GM10266 (cell line): ENCODE measurements around the gene PCDHA9.
"Not testable (repeated sequence)": the region's sequence is repeated elsewhere in the genome, so short reads cannot be mapped to it uniquely, and the experiment has no call there.

Experiments used
- DNase-seq: peaks from one replicate; pipeline ENCODE4 v3.0.0; 2012; ENCODE audit errors: extremely low spot score
- TF ChIP-seq, protein P1 (sequence below): IDR thresholded peaks from 2 replicates; pipeline ENCODE4 v1.5.1; 2012; ENCODE audit warnings: mild to moderate bottlenecking, low read depth; ENCODE audit not compliant: control insufficient read depth, insufficient read depth; ENCODE audit errors: missing control alignments

The PCDHA9 gene

DNA sequence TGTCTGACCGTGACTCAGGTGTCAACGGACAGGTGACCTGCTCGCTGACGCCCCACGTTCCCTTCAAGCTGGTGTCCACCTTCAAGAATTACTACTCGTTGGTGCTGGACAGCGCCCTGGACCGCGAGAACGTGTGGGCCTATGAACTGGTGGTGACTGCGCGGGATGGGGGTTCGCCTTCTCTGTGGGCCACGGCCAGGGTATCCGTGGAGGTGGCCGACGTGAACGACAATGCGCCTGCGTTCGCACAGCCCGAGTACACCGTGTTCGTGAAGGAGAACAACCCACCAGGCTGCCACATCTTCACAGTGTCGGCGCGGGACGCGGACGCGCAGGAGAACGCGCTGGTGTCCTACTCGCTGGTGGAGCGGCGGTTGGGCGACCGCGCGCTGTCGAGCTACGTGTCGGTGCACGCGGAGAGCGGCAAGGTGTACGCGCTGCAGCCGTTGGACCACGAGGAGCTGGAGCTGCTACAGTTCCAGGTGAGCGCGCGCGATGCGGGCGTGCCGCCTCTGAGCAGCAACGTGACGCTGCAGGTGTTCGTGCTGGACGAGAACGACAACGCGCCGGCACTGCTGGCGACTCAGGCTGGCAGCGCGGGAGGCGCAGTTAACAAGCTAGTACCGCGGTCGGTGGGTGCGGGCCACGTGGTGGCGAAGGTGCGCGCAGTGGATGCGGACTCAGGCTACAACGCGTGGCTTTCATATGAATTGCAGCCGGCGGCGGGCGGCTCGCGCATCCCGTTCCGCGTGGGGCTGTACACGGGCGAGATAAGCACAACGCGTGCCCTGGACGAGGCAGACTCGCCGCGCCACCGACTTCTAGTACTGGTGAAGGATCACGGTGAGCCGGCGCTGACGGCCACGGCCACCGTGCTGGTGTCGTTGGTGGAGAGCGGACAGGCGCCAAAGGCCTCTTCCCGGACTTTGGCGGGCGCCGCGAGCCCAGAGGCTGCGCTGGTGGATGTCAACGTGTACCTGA lies 22.3 kb downstream of the PCDHA9 start:
- DNase-seq, result no peak
- TF ChIP-seq, protein P1, sequence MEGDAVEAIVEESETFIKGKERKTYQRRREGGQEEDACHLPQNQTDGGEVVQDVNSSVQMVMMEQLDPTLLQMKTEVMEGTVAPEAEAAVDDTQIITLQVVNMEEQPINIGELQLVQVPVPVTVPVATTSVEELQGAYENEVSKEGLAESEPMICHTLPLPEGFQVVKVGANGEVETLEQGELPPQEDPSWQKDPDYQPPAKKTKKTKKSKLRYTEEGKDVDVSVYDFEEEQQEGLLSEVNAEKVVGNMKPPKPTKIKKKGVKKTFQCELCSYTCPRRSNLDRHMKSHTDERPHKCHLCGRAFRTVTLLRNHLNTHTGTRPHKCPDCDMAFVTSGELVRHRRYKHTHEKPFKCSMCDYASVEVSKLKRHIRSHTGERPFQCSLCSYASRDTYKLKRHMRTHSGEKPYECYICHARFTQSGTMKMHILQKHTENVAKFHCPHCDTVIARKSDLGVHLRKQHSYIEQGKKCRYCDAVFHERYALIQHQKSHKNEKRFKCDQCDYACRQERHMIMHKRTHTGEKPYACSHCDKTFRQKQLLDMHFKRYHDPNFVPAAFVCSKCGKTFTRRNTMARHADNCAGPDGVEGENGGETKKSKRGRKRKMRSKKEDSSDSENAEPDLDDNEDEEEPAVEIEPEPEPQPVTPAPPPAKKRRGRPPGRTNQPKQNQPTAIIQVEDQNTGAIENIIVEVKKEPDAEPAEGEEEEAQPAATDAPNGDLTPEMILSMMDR, result no peak

DNA sequence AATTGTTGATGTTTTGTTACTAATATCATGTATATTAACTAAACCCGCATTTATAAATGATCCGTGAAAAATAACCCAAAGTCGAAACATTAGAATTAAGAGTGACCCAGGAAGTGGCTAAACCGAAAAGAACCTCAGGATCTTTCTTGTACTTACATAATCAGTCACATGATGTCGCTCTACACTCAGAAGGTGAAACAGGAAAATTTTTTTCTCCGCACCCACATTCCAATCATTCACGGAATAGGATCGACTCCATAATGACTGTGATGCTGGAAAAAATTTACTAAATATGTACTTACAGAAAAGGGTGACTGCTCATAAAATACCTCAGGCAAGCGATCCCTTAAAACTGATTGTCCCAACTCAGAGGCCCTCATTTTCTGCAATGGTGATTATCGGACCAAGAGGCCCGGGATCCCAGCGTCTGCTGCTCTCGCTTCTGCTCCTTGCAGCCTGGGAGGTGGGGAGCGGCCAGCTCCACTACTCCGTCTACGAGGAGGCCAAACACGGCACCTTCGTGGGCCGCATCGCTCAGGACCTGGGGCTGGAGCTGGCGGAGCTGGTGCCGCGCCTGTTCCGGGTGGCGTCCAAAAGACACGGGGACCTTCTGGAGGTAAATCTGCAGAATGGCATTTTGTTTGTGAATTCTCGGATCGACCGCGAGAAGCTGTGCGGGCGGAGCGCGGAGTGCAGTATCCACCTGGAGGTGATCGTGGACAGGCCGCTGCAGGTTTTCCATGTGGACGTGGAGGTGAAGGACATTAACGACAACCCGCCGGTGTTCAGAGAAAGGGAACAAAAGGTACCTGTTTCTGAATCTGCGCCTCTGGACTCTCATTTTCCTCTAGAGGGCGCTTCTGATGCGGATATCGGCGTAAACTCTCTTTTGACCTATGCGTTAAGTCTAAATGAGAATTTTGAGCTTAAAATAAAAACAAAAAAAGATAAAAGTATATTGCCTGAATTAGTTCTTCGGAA lies 27.2 kb downstream of the PCDHA9 start, which contains the start of gene PCDHA12:
Gene PCDHA12, plus strand, starts transcription at position 224 of the 981 bp plus-strand sequence. Its CDS starts 165 bp downstream, at position 389.
- TF ChIP-seq, protein P1, result no peak
- no peak for DNase-seq

DNA sequence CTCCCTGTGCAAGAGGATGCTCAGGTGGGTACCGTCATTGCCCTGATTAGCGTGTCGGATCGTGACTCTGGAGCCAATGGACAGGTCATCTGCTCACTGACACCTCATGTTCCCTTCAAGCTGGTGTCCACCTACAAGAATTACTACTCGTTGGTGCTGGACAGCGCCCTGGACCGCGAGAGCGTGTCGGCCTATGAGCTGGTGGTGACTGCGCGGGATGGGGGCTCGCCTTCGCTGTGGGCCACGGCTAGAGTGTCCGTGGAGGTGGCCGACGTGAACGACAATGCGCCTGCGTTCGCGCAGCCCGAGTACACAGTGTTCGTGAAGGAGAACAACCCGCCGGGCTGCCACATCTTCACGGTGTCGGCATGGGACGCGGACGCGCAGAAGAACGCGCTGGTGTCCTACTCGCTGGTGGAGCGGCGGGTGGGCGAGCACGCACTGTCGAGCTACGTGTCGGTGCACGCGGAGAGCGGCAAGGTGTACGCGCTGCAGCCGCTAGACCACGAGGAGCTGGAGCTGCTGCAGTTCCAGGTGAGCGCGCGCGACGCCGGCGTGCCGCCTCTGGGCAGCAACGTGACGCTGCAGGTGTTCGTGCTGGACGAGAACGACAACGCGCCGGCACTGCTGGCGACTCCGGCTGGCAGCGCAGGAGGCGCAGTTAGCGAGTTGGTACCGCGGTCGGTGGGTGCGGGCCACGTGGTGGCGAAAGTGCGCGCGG lies 28.5 kb downstream of the PCDHA9 start:
- DNase-seq, result not testable (repeated sequence)

DNA sequence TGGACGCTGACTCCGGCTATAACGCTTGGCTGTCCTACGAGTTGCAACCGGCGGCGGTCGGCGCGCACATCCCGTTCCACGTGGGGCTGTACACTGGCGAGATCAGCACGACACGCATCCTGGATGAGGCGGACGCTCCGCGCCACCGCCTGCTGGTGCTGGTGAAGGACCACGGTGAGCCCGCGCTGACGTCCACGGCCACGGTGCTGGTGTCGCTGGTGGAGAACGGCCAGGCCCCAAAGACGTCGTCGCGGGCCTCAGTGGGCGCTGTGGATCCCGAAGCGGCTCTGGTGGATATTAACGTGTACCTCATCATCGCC lies 29.0 kb downstream of the PCDHA9 start:
- no peak for DNase-seq
- TF ChIP-seq, protein P1, result no peak

DNA sequence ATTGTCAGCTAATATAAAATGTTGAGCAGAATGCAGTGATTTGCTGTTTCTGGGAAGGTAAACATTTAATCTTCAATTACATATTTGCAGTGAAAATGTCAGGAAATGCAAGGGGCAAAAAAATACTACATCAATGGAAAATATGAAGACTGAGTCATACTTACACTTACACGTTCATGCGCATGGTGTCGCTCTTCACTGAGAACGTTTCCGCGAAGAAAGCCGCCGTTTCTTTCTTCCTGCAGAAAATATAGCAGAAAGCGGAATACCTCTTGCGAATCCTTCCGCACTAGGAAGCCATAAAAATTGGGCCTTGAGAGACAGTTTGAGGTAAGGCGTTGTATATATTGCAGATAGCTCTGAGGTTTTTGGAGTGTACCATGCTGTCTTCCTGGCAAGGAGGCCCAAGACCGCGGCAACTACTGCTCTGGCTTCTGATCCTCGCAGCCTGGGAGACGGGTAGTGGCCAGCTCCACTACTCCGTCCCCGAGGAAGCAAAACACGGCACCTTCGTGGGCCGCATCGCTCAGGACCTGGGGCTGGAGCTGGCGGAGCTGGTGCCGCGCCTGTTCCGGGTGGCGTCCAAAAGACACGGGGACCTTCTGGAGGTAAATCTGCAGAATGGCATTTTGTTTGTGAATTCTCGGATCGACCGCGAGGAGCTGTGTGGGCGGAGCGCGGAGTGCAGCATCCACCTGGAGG lies 33.9 kb downstream of the PCDHA9 start, which contains the start of gene PCDHA13:
Gene PCDHA13, plus strand, starts transcription at position 236 of the 702 bp plus-strand sequence. Its CDS starts 145 bp downstream, at position 381.
- TF ChIP-seq, protein P1, result no peak
- peak; percentile 5 for DNase-seq

DNA sequence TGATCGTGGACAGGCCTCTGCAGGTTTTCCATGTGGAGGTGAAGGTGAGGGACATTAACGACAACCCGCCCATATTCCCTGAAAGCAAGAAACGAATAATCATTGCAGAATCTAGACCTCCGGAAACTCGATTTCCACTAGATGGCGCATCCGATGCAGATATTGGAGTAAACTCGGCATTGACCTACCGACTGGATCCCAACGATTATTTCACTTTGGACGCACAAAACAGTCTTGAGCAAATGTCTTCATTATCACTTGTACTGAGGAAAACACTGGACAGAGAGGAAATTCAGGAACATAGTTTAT lies 34.4 kb downstream of the PCDHA9 start:
- TF ChIP-seq, protein P1, result no peak
- no peak for DNase-seq
